Testis (tissue), 3 donors: ENCODE data around the gene NOP9. TPM values are rescaled to one million over a fixed set of nuclear protein-coding genes. Genes with fewer than 3 reads are reported as not detected.

Experiments used
- DNase-seq: peaks from one replicate; pipeline ENCODE4 v3.0.0-alpha.2; 2019
- H3K27ac ChIP-seq, 2 donors: fragments of 200-600 bp; sonication (generic); one replicate each; pipeline ENCODE4 v1.5.1; 2019
- H3K27me3 ChIP-seq: fragments of 200-600 bp; sonication (generic); one replicate; pipeline ENCODE4 v1.5.1; 2019
- H3K36me3 ChIP-seq: fragments of 200-600 bp; sonication (generic); one replicate; pipeline ENCODE4 v1.5.1; 2017; ENCODE audit warnings: low read depth; ENCODE audit errors: missing control alignments
- H3K4me1 ChIP-seq: fragments of 200-600 bp; sonication (generic); one replicate; pipeline ENCODE4 v1.5.1; 2019
- H3K4me3 ChIP-seq, 2 donors: fragments of 200-600 bp; sonication (generic); one replicate each; pipeline ENCODE4 v1.5.1; 2017 to 2019
- H3K9me3 ChIP-seq: fragments of 200-600 bp; sonication (generic); one replicate; pipeline ENCODE4 v1.5.1; 2017
- CTCF ChIP-seq, 3 experiments: fragments of 450-650 bp in 2 of 3; fragments of 200-600 bp in 1 of 3; sonication (generic) in 1 of 3; IDR thresholded peaks; one replicate each; pipeline ENCODE4 v1.5.1; 2016 to 2019; ENCODE audit warnings: antibody characterized with exemption in 3 of 3, mild to moderate bottlenecking in 2 of 3, moderate library complexity in 1 of 3
- POLR2A ChIP-seq: fragments of 450-650 bp; IDR thresholded peaks from one replicate; pipeline ENCODE4 v1.6.1; 2017; ENCODE audit warnings: antibody characterized with exemption, mild to moderate bottlenecking, moderate library complexity
- WGBS, 2 donors: methylation state at CpG; one replicate each; pipeline ENCODE4 v1.1.5; 2018; 5-methylcytosine and 5-hydroxymethylcytosine counted together
- intact Hi-C: fragments of 100-400 bp; cut with DNase I; formaldehyde crosslinking; loops from one replicate; pipeline ENCODE4 v1.15.1; 2023; ENCODE audit warnings: low total_unique reads
- polyA plus RNA-seq: library from polyadenylated mRNA; stranded (reverse); fragments of 350-450 nt; fragmentation: Illumina TruSeq; extraction: RNeasy Lipid Tissue Mini Kit (QIAGEN cat#74804); gene quantifications from one replicate; pipeline ENCODE4 v1.2.3, GENCODE V29; 2014; ENCODE audit warnings: low read depth, low replicate concordance; ENCODE audit not compliant: insufficient read depth
- total RNA-seq, 2 donors: library from RNA; depleted of rRNA; stranded (reverse); fragments of >200 nt; gene quantifications; one replicate each; pipeline ENCODE4 v1.2.3, GENCODE V29; 2016

NOP9 gene
- total and polyA plus RNA-seq, 3 donors from 2014 or later = 20.1 to 27.6 (median 25.0) TPM

GRCh38 chr14:24292118-24292807, 7.4 kb upstream of the NOP9 start:
- Histone ChIP-seq H3K36me3 (no peaks in the 10 kb centered on the region), H3K9me3 (no peaks in the 10 kb centered on the region), H3K27ac (no peak overlapping the region), H3K4me1 (no peaks in the 10 kb centered on the region), H3K27me3 (no peaks in the 10 kb centered on the region), H3K4me3 (no peak overlapping the region)
- intact Hi-C loops = no loop called here
- 92 to 96% methylated on average over 10 to 11 of the region's 11 CpGs for WGBS, 2 donors
- TF ChIP-seq CTCF (IDR thresholded peaks at IDR 0.05) = no peak
- TF ChIP-seq POLR2A = no peak
- no peak for DNase-seq

DNA sequence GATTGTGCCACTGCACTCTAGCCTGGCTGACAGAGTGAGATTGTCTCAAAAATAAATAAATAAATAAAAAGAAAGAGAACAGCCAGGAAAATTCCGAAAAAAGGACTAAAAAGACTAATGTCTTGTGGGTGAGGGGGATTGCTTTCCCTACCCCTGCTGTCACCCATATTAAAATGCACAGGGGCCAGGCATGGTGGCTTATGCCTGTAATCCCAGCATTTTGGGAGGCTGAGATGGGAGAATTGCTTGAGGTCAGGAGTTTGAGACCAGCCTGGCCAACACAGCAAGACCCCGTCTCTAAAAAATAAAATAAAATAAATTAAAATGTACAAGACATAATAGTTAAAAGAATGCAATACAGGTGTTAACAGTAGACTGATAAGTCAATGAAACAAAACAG, 6.1 kb upstream of the NOP9 start:
- intact Hi-C loops = no loop called here
- no peak for DNase-seq
- Histone ChIP-seq H3K4me1 (no peaks in the 10 kb centered on the region), H3K27ac (no peak overlapping the region), H3K4me3 (no peak overlapping the region), H3K27me3 (no peaks in the 10 kb centered on the region), H3K9me3 (no peaks in the 10 kb centered on the region), H3K36me3 (no peaks in the 10 kb centered on the region)
- TF ChIP-seq POLR2A = no peak
- TF ChIP-seq CTCF (IDR thresholded peaks at IDR 0.05) = no peak
- WGBS, 2 donors = 91 to 93% methylated on average over 2 of the region's 2 CpGs

GRCh38 chr14:24296341-24297157, 3.1 kb upstream of the NOP9 start:
- Histone ChIP-seq H3K36me3 (no peaks in the 10 kb centered on the region), H3K27ac (no peak overlapping the region), H3K27me3 (no peaks in the 10 kb centered on the region), H3K9me3 (no peaks in the 10 kb centered on the region), H3K4me1 (peaks cover 9% of the 10 kb centered on the region), H3K4me3 (no peak overlapping the region)
- DNase-seq = peak; percentile 74
- WGBS, 2 donors = 59 to 72% methylated on average over 12 of the region's 12 CpGs
- TF ChIP-seq POLR2A = no peak
- TF ChIP-seq CTCF (IDR thresholded peaks at IDR 0.05) = peak; percentile 50 to 57 (median 55)
- intact Hi-C loops = no loop called here

- no peak overlapping the region for H3K27ac ChIP-seq
- peaks cover 9% of the 10 kb centered on the region for H3K4me1 ChIP-seq
- no peaks in the 10 kb centered on the region for H3K36me3 ChIP-seq
- intact Hi-C loops = no loop called here
- no peak for TF ChIP-seq POLR2A
- no peak for TF ChIP-seq CTCF (IDR thresholded peaks at IDR 0.05)
- H3K27me3 ChIP-seq = no peaks in the 10 kb centered on the region
- no peaks in the 10 kb centered on the region for H3K9me3 ChIP-seq
- 64 to 66% methylated on average over 5 of the region's 5 CpGs for WGBS, 2 donors
- no peak for DNase-seq
- no peak overlapping the region for H3K4me3 ChIP-seq
These were observed 2.3 kb upstream of the NOP9 start for GRCh38 chr14:24297190-24297964.
